GM12878 (cell line): ENCODE results near the gene NFE2L2.

ENCODE experiments used
- CTCF ChIP-seq, 3 experiments: IDR thresholded peaks in 2 of 3; conservative IDR thresholded peaks in 1 of 3; 2 replicates each; pipeline ENCODE4 v1.5.1; 2011; ENCODE audit warnings: low read depth in 3 of 3, low read length in 3 of 3, mild to moderate bottlenecking in 3 of 3, control low read depth in 2 of 3, moderate library complexity in 2 of 3, inconsistent platforms in 1 of 3, mixed read lengths in 1 of 3; ENCODE audit not compliant: control insufficient read depth in 2 of 3, insufficient read depth in 1 of 3; ENCODE audit errors: extremely low read depth in 1 of 3
- EP300 ChIP-seq, 2 experiments: fragments of 150-350 bp in 1 of 2; IDR thresholded peaks; 2 replicates each; pipeline ENCODE4 v1.6.1; 2011 to 2012; ENCODE audit warnings: low read depth in 2 of 2, low read length in 2 of 2, borderline replicate concordance in 1 of 2, improper control_type of control experiment in 1 of 2, inconsistent platforms in 1 of 2; ENCODE audit not compliant: control insufficient read depth in 1 of 2
- MAX ChIP-seq: IDR thresholded peaks from 2 replicates; pipeline ENCODE4 v1.6.1; 2012; ENCODE audit warnings: low read depth, low read length, improper control_type of control experiment
- SIN3A ChIP-seq: IDR thresholded peaks from 2 replicates; pipeline ENCODE4 v1.6.1; 2012; ENCODE audit warnings: low read depth, low read length, improper control_type of control experiment
- SPI1 ChIP-seq: IDR thresholded peaks from 2 replicates; pipeline ENCODE4 v1.6.1; 2011; ENCODE audit warnings: low read depth, mild to moderate bottlenecking, low read length, moderate library complexity, borderline replicate concordance; ENCODE audit not compliant: insufficient read depth

- no peak for TF ChIP-seq SIN3A
- no peak for TF ChIP-seq MAX
- no peak for TF ChIP-seq EP300 (IDR thresholded peaks at IDR 0.05; ENCODE audit: borderline replicate concordance in 1 of 2, control insufficient read depth in 1 of 2, low read depth in 2 of 2, low read length in 2 of 2)
- no peak for TF ChIP-seq SPI1
- TF ChIP-seq CTCF (IDR thresholded peaks at IDR 0.05 in 2 of 3, conservative IDR thresholded peaks at IDR 0.05 in 1 of 3; ENCODE audit: control insufficient read depth in 2 of 3, extremely low read depth in 1 of 3, insufficient read depth in 1 of 3, low read depth in 3 of 3, low read length in 3 of 3) = no peak
Observed at GRCh38 chr2:177287814-177288213, 23.3 kb upstream of the NFE2L2 start.
